Measurements from ENCODE around the gene APPL2. TPM values are rescaled to one million over a fixed set of nuclear protein-coding genes. Genes with fewer than 3 reads are reported as not detected.

The APPL2 gene
- total and polyA plus RNA-seq, 2 of the 13 experiments (the other 11 are each of a cell fraction or from before 2014, with no cell fraction given) = 9.9 to 11.1 TPM

GRCh38 chr12:105267711-105268110 lies 31.7 kb upstream of the APPL2 start:
- no peak for ATAC-seq

More at GRCh38 chr12:105267711-105268110, 31.7 kb upstream of the APPL2 start:
- ChIA-PET POLR2A (no interaction called here), CTCF (ENCODE audit: low intra/inter-chr PET ratio, low total read pairs) (no interaction called here)
- no peak overlapping the region for H3K27ac ChIP-seq (ENCODE audit: extremely low read length, insufficient read depth, low read length)
- H3K9ac ChIP-seq (ENCODE audit: insufficient read depth, low read depth, low read length) = no peak overlapping the region
- TF ChIP-seq REL (CRISPR knock-in tag; conservative IDR thresholded peaks at IDR 0.05) (no peak), KLF15 (CRISPR knock-in tag; IDR thresholded peaks at IDR 0.05; ENCODE audit: borderline replicate concordance) (no peak), PRDM4 (CRISPR knock-in tag; IDR thresholded peaks at IDR 0.05; ENCODE audit: borderline replicate concordance) (no peak), KDM2A (CRISPR knock-in tag; IDR thresholded peaks at IDR 0.05; ENCODE audit: borderline replicate concordance, low read depth) (no peak), ZBTB25 (CRISPR knock-in tag; IDR thresholded peaks at IDR 0.05) (no peak), ZNF33B (CRISPR knock-in tag; IDR thresholded peaks at IDR 0.05) (no peak), DBP (CRISPR knock-in tag; IDR thresholded peaks at IDR 0.05; ENCODE audit: not compliant biosample characterization) (no peak)
- H4K20me1 ChIP-seq (ENCODE audit: insufficient read depth, low read length) = no peaks in the 10 kb centered on the region
- no peak overlapping the region for H3K4me3 ChIP-seq (replicated peaks in 1 of 3; ENCODE audit: insufficient read depth in 1 of 3, low read depth in 2 of 3, low read length in 3 of 3)
- 37% methylated on average over 4 of the region's 4 CpGs for WGBS (ENCODE audit: low lambda C conversion rate)
- no peaks in the 10 kb centered on the region for H3K36me3 ChIP-seq (replicated peaks in 1 of 2; ENCODE audit: control insufficient read depth in 1 of 2, insufficient read depth in 2 of 2, low read length in 2 of 2)
- H3K79me2 ChIP-seq (ENCODE audit: insufficient read depth, low read length) = no peaks in the 10 kb centered on the region
- H2AFZ ChIP-seq (ENCODE audit: low read length) = no peak overlapping the region
- FAIRE-seq (no peak), DNase-seq (ENCODE audit: low spot score) (no peak)
- no peaks in the 10 kb centered on the region for H3K9me3 ChIP-seq (ENCODE audit: low read length)
- H3K4me2 ChIP-seq (ENCODE audit: low read depth, low read length) = no peak overlapping the region
- H3K27me3 ChIP-seq (ENCODE audit: control insufficient read depth in 1 of 2, insufficient read depth in 2 of 2, low read length in 2 of 2) = no peaks in the 10 kb centered on the region; a peak in 2 of 5 replicates
- no peaks in the 10 kb centered on the region for H3K4me1 ChIP-seq (ENCODE audit: insufficient read depth, low read length)
- BruUV-seq (replicated peaks) = no TSS peak
- in situ Hi-C loops (cut with HindIII; ENCODE audit: extremely low pct_ligation_motif_present, low pct_unique_long_range_greater_than_20kb) (no loop called here), intact Hi-C loops (cut with micrococcal nuclease; ENCODE audit: unreplicated experiment) (no loop called here)
